Smooth muscle cell (in vitro differentiated cells): ENCODE results near the gene CCDC9B. TPM values are rescaled to one million over a fixed set of nuclear protein-coding genes. Genes with fewer than 3 reads are reported as not detected.
A peak's percentile ranks its signal among the peaks of the same experiment; 100 is the strongest.

Source experiments
- DNase-seq: peaks from one replicate; lab custom pipeline; 2025; ENCODE audit not compliant: unreplicated experiment; lab: John Stamatoyannopoulos, UW
- H2AFZ ChIP-seq: fragments of 200-600 bp; sonication (generic); 2 replicates; pipeline ENCODE4 v1.6.0; 2016; ENCODE audit warnings: antibody characterized with exemption, low read depth, mild to moderate bottlenecking
- H3F3A ChIP-seq: fragments of 200-600 bp; sonication (generic); 2 replicates; pipeline ENCODE4 v1.6.0; 2017; ENCODE audit warnings: antibody characterized with exemption, low read depth
- H3K27ac ChIP-seq: fragments of 200-600 bp; sonication (generic); 2 replicates; pipeline ENCODE4 v1.5.1; 2016; ENCODE audit warnings: low read depth, mild to moderate bottlenecking
- H3K27me3 ChIP-seq: fragments of 200-600 bp; sonication (generic); 2 replicates; pipeline ENCODE4 v1.6.1; 2016; ENCODE audit warnings: low read depth, mild to moderate bottlenecking
- H3K36me3 ChIP-seq: fragments of 200-600 bp; sonication (generic); 2 replicates; pipeline ENCODE4 v1.5.1; 2016; ENCODE audit warnings: low read depth
- H3K4me1 ChIP-seq: fragments of 200-600 bp; sonication (generic); 2 replicates; pipeline ENCODE4 v1.5.1; 2016; ENCODE audit warnings: low read depth
- H3K4me2 ChIP-seq: fragments of 200-600 bp; sonication (generic); 2 replicates; pipeline ENCODE4 v1.6.0; 2016; ENCODE audit warnings: mild to moderate bottlenecking
- H3K4me3 ChIP-seq: fragments of 200-600 bp; sonication (generic); 2 replicates; pipeline ENCODE4 v1.5.1; 2016; ENCODE audit warnings: mild to moderate bottlenecking
- H3K79me2 ChIP-seq: fragments of 200-600 bp; sonication (generic); 2 replicates; pipeline ENCODE4 v1.6.0; 2016; ENCODE audit warnings: low read depth, mild to moderate bottlenecking
- H3K9ac ChIP-seq: fragments of 200-600 bp; sonication (generic); 2 replicates; pipeline ENCODE4 v1.6.0; 2016; ENCODE audit warnings: low read depth
- H3K9me3 ChIP-seq: fragments of 200-600 bp; sonication (generic); replicated peaks from 2 replicates; pipeline ENCODE4 v1.5.1; 2016; ENCODE audit warnings: low read depth
- H4K20me1 ChIP-seq: fragments of 200-600 bp; sonication (generic); 2 replicates; pipeline ENCODE4 v1.6.0; 2016; ENCODE audit warnings: low read depth
- CTCF ChIP-seq: fragments of 200-600 bp; sonication (generic); IDR thresholded peaks from 2 replicates; pipeline ENCODE4 v1.5.1; 2017; ENCODE audit warnings: borderline replicate concordance, mild to moderate bottlenecking, antibody characterized with exemption; ENCODE audit not compliant: insufficient read depth, poor library complexity, severe bottlenecking
- WGBS: methylation state at CpG from one replicate; pipeline ENCODE4 v1.1.7; 2016; ENCODE audit warnings: low lambda C conversion rate; 5-methylcytosine and 5-hydroxymethylcytosine counted together
- polyA plus RNA-seq: library from polyadenylated mRNA; unstranded; fragments of >200 nt; fragmentation: Nextera tagmentation; extraction: Ambion mirVana; gene quantifications from 2 replicates; pipeline ENCODE4 v1.2.1, GENCODE V29; 2016
- total RNA-seq: library from RNA; depleted of rRNA; stranded (reverse); fragments of >200 nt; gene quantifications from 2 replicates; pipeline ENCODE4 v1.2.3, GENCODE V29; 2014

Gene CCDC9B
- total and polyA plus RNA-seq, 2 experiments from 2014 or later = 0.97 to 3.8 TPM

- no peak for DNase-seq
- Histone ChIP-seq H3K36me3 (no peaks in the 10 kb centered on the region), H4K20me1 (no peaks in the 10 kb centered on the region), H3K9me3 (no peaks in the 10 kb centered on the region), H3K4me3 (no peak overlapping the region), H3F3A (no peaks in the 10 kb centered on the region), H2AFZ (no peak overlapping the region), H3K4me2 (no peak overlapping the region), H3K4me1 (peaks cover 9% of the 10 kb centered on the region), H3K79me2 (no peaks in the 10 kb centered on the region), H3K27me3 (peaks cover 47% of the 10 kb centered on the region), H3K9ac (no peak overlapping the region), H3K27ac (no peak overlapping the region)
- TF ChIP-seq CTCF = no peak
Measured at GRCh38 chr15:40293006-40293405, 47.7 kb downstream of the CCDC9B start.

GRCh38 chr15:40292246-40292645, 48.5 kb downstream of the CCDC9B start:
- no peak for TF ChIP-seq CTCF
- no peak overlapping the region for H3K27ac ChIP-seq
- DNase-seq = no peak
- H3K36me3 ChIP-seq = no peaks in the 10 kb centered on the region
- peaks cover 47% of the 10 kb centered on the region for H3K27me3 ChIP-seq
- peaks cover 9% of the 10 kb centered on the region for H3K4me1 ChIP-seq
- no peak overlapping the region for H3K4me2 ChIP-seq
- no peak overlapping the region for H2AFZ ChIP-seq
- H3K9ac ChIP-seq = no peak overlapping the region
- no peaks in the 10 kb centered on the region for H3F3A ChIP-seq
- H3K4me3 ChIP-seq = no peak overlapping the region
- H4K20me1 ChIP-seq = no peaks in the 10 kb centered on the region
- 84% methylated on average over 3 of the region's 3 CpGs for WGBS
- no peaks in the 10 kb centered on the region for H3K79me2 ChIP-seq
- no peaks in the 10 kb centered on the region for H3K9me3 ChIP-seq

GRCh38 chr15:40290918-40291574, 49.7 kb downstream of the CCDC9B start:
- Histone ChIP-seq H3K79me2 (no peaks in the 10 kb centered on the region), H4K20me1 (no peaks in the 10 kb centered on the region), H3K9me3 (no peaks in the 10 kb centered on the region), H3K4me2 (peak overlapping the region; percentile 88), H3K27ac (no peak overlapping the region), H3K9ac (no peak overlapping the region), H3K4me3 (peak overlapping the region; percentile 45), H2AFZ (peak overlapping the region; percentile 72), H3K36me3 (no peaks in the 10 kb centered on the region), H3K27me3 (peaks cover 47% of the 10 kb centered on the region), H3F3A (no peaks in the 10 kb centered on the region), H3K4me1 (peaks cover 10% of the 10 kb centered on the region)
- TF ChIP-seq CTCF = no peak
- 2% methylated on average over 35 of the region's 68 CpGs for WGBS
- peak; percentile 21 for DNase-seq

- H2AFZ ChIP-seq = no peak overlapping the region
- no peak for DNase-seq
- peaks cover 47% of the 10 kb centered on the region for H3K27me3 ChIP-seq
- H3K9ac ChIP-seq = no peak overlapping the region
- H3K79me2 ChIP-seq = no peaks in the 10 kb centered on the region
- no peaks in the 10 kb centered on the region for H4K20me1 ChIP-seq
- H3K4me3 ChIP-seq = no peak overlapping the region
- no peaks in the 10 kb centered on the region for H3K36me3 ChIP-seq
- WGBS = 50% methylated on average over 11 of the region's 12 CpGs
- TF ChIP-seq CTCF = no peak
- H3K9me3 ChIP-seq = no peaks in the 10 kb centered on the region
- H3F3A ChIP-seq = peaks cover 3% of the 10 kb centered on the region
- peaks cover 15% of the 10 kb centered on the region for H3K4me1 ChIP-seq
- H3K4me2 ChIP-seq = peak overlapping the region; percentile 88
- no peak overlapping the region for H3K27ac ChIP-seq
Measured at GRCh38 chr15:40290545-40290917, 50.2 kb downstream of the CCDC9B start.
